ENCODE results near the gene ZCCHC13. TPM values are rescaled to one million over a fixed set of nuclear protein-coding genes. Genes with fewer than 3 reads are reported as not detected.

ZCCHC13 gene
- total and polyA plus RNA-seq, 2 donors (not counting 3 experiments of a cell fraction or from before 2014, with no cell fraction given): not detected

DNA sequence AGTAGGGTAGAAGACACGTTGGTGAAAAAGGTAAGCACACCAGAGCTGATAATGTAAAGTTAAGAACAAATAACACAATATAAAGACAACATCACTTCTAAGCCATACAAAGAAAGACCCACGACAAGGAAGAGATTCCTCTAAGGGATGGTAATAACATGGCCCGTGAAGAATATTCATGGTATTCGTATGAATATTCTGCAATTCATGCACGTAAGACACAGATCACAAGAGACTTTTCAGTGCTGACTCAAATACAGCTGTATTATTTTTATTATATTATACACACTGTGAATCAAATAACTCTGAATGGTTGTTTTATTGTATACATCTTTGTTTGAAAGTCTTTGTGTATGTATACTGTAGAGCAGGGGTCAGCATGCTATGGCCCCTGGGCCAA lies 29.5 kb upstream of the ZCCHC13 start:
- Histone ChIP-seq H3K4me1 (ENCODE audit: control insufficient read depth, extremely low read depth, insufficient read depth, low read length) (no peaks in the 10 kb centered on the region), H3K4me2 (ENCODE audit: insufficient read depth, low read length) (no peak overlapping the region), H3K27me3 (ENCODE audit: control insufficient read depth in 2 of 2, insufficient read depth in 2 of 2, low read length in 2 of 2) (no peaks in the 10 kb centered on the region), H3K4me3 (replicated peaks in 1 of 3; ENCODE audit: insufficient read depth in 1 of 3, low read depth in 1 of 3, low read length in 3 of 3) (no peak overlapping the region), H3K9me1 (replicated peaks; ENCODE audit: control insufficient read depth, extremely low read depth, insufficient read depth, low read length) (no peaks in the 10 kb centered on the region), H3K79me2 (ENCODE audit: control insufficient read depth, insufficient read depth, low read length) (peaks cover 9% of the 10 kb centered on the region), H3K36me3 (ENCODE audit: control insufficient read depth in 2 of 2, extremely low read depth in 1 of 2, insufficient read depth in 2 of 2, low read length in 2 of 2) (peaks cover 3 to 5% of the 10 kb centered on the region in 2 experiments), H4K20me1 (replicated peaks; ENCODE audit: control insufficient read depth, extremely low read depth, insufficient read depth, low read length) (no peaks in the 10 kb centered on the region), H3K27ac (ENCODE audit: insufficient read depth, low read depth, low read length) (no peak overlapping the region), H3K9ac (replicated peaks; ENCODE audit: extremely low read depth, insufficient read depth, low read length) (no peak overlapping the region), H2AFZ (ENCODE audit: low read depth, low read length) (no peak overlapping the region), H3K9me3 (replicated peaks; ENCODE audit: control insufficient read depth, insufficient read depth, low read length) (no peaks in the 10 kb centered on the region)
- CTCF ChIA-PET: no interaction called here
- TF ChIP-seq GATA2 (IDR thresholded peaks at IDR 0.05; ENCODE audit: insufficient read depth, insufficient read length, low read depth, low read length) (no peak), POLR2AphosphoS5 (IDR thresholded peaks at IDR 0.05; ENCODE audit: insufficient read depth, low read depth, low read length) (no peak), EZH2 (IDR thresholded peaks at IDR 0.05; ENCODE audit: borderline replicate concordance, low read depth, low read length, severe bottlenecking) (no peak), POLR2A (IDR thresholded peaks at IDR 0.05; ENCODE audit: low read depth, low read length) (no peak), JUN (IDR thresholded peaks at IDR 0.05; ENCODE audit: borderline replicate concordance, insufficient read depth, insufficient read length, low read depth) (no peak), MYC (IDR thresholded peaks at IDR 0.05; ENCODE audit: low read depth, low read length) (no peak), FOS (IDR thresholded peaks at IDR 0.05; ENCODE audit: borderline replicate concordance, insufficient read depth, low read length) (no peak)
- TF ChIP-seq, protein P1, sequence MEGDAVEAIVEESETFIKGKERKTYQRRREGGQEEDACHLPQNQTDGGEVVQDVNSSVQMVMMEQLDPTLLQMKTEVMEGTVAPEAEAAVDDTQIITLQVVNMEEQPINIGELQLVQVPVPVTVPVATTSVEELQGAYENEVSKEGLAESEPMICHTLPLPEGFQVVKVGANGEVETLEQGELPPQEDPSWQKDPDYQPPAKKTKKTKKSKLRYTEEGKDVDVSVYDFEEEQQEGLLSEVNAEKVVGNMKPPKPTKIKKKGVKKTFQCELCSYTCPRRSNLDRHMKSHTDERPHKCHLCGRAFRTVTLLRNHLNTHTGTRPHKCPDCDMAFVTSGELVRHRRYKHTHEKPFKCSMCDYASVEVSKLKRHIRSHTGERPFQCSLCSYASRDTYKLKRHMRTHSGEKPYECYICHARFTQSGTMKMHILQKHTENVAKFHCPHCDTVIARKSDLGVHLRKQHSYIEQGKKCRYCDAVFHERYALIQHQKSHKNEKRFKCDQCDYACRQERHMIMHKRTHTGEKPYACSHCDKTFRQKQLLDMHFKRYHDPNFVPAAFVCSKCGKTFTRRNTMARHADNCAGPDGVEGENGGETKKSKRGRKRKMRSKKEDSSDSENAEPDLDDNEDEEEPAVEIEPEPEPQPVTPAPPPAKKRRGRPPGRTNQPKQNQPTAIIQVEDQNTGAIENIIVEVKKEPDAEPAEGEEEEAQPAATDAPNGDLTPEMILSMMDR (IDR thresholded peaks at IDR 0.05; ENCODE audit: extremely low read depth in 1 of 2, insufficient read depth in 1 of 2, low read depth in 1 of 2, low read length in 2 of 2): no peak
- TF ChIP-seq, protein P2, sequence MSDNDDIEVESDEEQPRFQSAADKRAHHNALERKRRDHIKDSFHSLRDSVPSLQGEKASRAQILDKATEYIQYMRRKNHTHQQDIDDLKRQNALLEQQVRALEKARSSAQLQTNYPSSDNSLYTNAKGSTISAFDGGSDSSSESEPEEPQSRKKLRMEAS (IDR thresholded peaks at IDR 0.05; ENCODE audit: insufficient read depth, insufficient read length): no peak
- DNase-seq (ENCODE audit: low read depth, low spot score): no peak
- BruUV-seq (replicated peaks): no TSS peak
- POLR2A ChIA-PET: no interaction called here
- intact Hi-C loops (cut with micrococcal nuclease) (no loop called here), dilution Hi-C loops (cut with MboI; ENCODE audit: extremely low pct_ligation_motif_present, low sequenced_read_pairs) (no loop called here)
- no peak for FAIRE-seq

Data from endothelial cell of umbilical vein (primary cell).